CD4-positive, alpha-beta T cell treated with Interleukin-15 for 1 hour (primary cell): ENCODE measurements around the gene FOXP1.

Experiments
- DNase-seq: peaks from one replicate; pipeline ENCODE4 v3.0.0-alpha.2; 2020

The FOXP1 gene

DNA sequence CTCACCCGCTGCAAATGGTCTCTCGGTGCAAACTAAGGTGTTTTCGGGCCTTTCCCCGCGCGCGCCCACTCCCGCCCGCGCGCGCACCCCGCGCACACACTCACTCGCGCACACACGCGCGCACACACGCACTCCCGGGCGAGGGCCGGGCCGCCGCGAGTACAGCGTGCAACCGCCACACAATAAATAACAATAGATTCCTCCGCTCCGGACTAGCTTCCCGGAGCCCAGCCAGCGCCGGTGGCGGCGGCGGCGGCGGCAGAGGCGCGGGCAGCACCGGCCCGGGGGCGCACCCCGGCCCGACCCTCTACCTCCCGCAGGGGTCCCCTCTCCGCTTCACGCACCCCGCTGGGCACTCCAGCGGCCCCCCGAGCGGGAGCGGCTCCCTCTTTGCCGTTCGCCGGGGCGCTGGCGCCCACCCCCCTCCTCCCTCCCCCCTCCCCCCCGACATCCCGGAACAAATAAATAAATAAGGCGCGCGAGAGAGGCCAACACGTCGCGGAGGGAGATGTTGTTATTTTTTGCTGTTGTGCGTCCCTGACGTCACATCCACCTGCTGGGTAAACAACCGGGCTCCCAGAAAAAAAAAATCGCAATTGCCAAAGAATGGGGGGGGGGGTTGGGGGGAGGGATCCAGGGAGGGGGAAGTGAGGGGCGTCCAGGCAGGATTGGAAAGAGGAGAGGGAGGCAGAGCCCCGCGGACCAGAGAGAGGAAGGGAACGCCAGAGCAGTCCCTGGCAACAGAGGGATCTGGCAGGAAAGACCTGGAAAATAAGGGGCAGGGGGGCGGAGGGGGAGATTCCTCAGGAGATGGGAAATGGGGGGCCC is at the start of gene FOXP1:
FOXP1 (minus strand) TSS at position 163 of the 828 bp plus-strand sequence. CDS start 385,347 bp downstream, outside the sequence.
- peak; percentile 82 for DNase-seq

DNA sequence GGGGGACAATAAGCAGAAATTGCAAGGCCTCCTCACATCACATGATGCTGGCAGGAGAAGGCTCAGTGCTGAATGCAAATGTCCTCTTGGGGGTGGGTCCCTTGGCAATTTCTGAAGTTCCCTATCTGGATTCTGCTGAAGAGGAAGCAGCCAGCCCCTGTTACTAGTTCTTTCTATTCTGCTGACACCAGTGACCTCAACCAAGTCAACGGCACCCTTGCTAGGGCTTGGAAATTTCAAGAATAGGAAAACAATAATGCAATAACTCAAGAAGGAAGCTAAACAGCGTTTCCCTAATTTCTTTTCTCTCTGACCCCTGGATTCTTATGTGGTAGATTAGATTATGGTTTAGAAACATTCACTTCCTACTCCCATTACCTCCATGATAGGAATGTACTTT is 46.2 kb upstream of the FOXP1 start:
- DNase-seq: peak; percentile 53

DNA sequence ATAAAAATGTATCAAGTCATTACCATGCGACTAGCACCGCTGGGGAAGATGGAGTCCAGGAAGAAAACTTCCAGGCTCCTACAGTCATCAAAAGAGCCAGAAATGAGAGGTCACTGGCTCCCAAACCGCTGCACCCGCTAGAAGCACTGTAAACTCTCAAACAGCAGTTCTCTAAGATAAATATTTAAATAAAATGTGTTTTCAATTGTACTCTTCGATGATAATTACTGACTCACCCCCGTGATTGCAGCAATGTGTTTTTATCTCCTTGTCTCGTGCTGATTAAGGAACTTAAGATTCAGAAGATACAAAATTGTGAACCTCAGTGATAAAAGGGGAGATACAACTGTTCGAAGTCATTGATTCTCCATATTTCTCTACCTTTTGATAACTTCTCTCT is 45.8 kb upstream of the FOXP1 start:
- no peak for DNase-seq

DNA sequence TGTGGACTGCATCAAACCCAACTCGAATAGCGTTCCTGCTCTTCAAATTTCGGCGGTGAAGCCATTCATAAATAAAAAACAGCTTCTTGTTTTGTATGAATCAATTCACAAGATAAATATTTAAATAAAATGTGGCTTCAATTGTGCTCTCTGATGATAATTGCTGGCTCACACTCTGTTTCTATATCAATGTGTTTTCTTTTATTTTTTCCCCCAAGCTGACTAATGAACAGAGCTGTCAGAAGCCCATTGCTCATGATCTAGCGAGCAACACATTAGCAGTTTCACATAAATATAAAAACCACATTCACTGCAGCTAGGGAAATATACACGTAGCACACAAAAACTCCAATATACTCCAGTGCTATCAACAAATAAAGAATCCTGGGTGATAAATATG is 45.0 kb upstream of the FOXP1 start:
- DNase-seq: no peak

DNA sequence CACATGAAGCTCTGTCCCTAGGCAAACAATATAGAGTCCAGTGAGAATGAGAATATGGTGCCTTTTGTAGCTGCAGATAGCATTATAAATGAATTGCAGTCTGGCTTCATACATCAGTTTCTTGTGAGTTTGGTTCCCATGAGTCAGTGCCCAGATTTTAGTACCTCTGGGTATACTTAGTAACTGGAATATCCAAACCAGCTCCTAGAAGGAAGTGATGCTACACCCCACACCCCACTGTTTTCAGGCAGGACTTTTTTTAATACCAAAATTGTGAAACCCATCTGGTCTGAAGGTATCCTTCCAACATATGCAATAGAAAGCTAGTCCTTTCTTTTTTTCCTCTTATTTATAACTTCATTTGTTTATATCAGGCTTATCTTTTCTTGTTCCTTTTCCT is 42.1 kb upstream of the FOXP1 start:
- DNase-seq: no peak

DNA sequence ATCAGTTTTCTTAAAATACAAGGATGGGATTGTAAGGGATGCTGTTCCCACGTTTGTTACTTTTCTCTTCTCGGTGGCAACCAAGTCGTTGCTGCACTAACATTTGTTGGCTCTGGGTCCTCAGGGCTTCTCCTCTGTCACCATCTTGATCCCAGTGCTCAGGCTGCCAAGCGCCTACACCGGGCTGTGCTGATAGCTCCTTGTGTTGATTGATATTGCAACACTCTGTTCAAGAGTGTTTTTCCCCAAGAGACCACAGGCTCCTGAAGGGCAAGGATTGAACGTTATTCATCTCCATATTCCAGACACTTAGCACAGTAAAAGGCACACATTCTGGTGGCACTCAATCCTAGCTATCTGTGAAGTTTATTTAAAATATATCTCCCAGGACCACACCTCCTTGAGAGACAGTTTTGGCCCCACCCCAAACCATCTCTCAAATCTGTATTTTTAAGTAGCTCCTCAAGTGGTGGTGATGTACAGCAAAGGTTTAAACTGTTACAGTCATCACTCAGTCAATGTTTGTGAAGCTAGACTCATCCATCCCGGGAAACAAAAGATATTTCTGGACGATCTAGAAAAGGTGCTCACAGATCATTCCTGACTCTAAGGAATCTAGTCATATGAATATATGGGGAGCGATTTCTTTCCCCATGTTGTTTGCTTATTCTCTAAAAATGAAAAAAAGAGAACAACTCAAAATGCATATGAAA is 38.5 kb upstream of the FOXP1 start:
- DNase-seq: no peak

DNA sequence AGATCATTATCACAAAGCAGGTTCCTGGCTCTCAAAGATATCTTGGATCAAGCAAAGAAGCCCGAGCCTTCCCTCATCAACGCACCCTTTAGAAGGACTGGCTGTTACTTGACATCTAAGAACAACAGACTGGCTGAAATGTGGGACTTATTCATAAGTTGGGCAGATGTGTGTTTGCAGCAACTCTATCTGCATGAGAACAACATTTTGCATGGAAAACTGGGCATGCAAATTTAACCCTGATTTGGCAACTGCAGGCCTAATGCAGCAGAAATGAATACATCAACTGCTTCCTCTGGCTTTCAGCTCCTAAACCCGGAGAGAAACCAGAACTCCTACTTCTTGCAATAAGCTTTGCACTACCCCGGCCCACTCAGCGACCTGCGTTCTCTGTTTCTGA is 35.0 kb upstream of the FOXP1 start:
- no peak for DNase-seq

DNA sequence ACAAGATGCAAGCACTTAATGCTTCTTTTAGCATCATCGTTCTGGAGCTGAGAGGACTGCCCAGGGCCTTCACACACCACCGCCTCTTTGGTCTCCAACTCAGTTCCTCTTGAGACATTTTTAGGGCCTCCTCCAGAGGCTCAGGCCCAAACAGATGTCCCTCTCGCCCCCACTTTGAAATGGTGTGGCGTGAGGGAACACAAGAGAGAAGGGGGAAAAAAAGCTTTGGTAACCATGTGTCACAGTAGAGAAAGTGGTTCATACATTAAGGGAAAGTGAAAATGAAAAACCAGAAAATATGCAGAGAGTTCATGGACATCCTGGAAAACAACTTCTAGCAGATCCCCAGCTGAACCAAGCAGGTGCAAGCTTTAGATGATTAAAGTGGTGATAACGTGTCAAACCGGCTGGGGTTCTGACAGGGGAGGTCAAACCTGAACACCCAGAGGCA is 33.1 kb upstream of the FOXP1 start:
- DNase-seq: no peak

DNA sequence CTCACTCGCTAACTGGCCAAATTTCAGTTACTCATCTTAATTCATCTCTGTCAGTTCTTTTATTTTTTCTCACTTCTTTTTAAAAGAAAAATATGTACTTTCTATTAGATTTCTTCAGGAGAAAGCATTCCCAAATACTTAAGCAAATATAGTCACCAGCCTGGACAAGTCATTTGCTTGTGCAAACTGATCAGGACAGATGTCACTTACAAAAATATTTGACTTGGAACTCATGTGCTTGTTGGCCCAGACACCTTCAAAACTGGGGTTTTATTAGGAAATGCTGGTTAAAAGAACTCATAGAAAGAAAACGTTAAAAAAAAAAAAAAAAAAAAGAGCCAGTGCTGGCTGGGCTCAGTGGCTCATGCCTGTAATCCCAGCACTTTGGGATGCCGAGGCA is 31.3 kb upstream of the FOXP1 start:
- no peak for DNase-seq

DNA sequence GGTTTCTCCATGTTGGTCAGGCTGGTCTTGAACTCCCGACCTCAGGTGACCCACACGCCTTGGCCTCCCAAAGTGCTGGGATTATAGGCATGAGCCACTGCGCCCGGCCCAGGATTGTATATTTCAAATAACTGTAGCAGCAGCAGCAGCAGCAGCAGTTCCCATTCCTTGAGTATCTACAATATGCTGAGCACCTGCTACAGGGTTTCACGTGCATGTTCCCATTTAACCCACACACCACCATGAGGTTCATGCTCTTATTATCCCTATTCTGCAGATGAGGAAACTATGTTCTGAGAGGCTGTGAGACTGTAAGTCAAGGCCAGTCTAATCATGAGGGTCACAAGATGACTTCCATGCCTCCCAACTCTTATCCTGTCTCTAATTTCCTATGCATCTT is 30.9 kb upstream of the FOXP1 start:
- DNase-seq: no peak

DNA sequence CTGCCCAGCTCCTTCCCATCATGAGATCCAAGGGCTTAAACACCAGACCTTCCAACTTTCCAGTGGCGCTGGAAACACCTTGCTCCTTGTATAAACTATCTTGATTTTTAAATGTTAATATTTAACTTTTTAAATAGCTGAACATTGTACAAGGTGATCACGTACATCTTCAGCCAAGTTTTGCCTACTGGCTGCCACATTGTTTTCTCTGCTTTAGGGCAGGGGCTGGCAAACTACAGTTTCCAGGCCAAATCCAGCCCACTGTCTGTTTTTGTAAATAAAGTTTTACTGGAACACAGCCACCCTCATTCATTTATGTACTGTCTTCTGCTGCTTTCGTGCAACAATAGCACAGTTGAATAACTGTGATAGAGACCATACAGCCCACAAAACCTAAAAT is 27.6 kb upstream of the FOXP1 start:
- no peak for DNase-seq

DNA sequence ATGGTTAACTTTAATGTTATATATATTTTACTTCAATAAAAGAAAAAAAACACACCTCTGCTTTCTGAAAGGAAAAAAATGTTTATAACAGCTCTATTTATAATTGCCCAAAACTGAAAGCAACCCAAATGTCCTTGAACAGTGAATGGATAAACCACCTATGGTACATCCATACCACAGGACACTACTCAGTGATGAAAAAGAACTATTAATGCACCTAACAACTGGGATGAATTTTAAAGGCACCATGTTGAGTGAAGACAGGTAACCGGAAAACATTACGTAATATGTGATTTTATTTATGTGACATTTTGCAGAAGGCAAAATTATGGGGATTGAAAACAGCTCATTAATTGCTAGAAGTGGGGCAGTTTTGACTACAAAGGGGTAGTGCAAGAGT is 23.8 kb upstream of the FOXP1 start:
- no peak for DNase-seq

DNA sequence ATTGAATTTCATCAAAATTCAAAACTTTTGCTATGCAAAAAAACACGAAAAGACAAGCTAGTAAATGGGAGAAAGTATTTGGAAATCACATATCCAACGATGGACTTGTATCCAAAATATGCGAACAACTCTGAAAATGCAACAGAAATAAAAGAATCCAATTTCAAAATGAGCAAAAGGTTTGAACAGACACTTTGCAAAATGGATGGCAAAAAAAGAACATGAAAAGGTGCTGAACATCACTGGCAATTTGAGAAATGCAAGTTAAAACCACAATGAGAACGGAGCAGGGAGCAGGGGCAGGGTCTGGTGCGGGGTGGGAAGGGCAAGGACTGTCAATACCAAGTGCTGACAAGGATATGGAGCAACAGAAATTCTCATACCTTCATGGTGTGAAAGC is 23.1 kb upstream of the FOXP1 start:
- DNase-seq: no peak

DNA sequence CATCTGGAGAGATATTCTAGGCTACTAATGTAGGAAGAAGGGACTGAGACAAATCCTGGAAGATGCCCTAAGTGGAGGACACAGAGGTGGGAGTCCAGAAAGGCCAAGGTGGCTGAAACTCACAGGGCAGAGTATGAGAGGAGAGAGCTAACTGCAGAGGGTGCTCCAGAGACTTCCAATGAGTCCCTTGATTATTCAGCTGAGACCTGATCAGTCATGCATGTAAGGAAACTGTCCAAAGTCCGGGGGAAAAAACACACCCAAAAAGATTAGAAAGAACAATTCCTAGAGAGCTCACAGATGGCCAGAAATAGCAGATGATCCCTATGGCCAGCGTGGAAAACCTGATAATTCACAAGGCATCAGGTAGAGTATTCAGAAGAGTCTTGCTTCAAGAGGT is 18.7 kb upstream of the FOXP1 start:
- DNase-seq: no peak

DNA sequence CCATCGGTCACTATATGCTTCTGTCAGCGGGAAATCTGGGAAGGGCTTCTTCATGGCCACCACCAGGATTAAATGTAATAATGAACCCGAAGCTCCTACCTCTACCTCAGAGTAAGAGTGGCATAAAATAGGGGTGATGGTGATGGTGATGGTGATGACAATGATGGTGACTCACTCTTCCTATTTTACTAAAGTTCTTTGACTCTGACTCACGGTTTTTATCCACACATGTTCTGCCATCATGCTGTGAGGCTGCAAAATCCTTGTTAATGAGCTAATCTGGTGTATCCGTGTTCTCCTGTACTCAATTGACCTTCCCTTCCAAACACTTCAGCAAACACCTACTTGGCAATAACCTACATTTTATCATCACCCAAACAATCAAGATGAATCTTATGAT is 18.3 kb upstream of the FOXP1 start:
- no peak for DNase-seq

DNA sequence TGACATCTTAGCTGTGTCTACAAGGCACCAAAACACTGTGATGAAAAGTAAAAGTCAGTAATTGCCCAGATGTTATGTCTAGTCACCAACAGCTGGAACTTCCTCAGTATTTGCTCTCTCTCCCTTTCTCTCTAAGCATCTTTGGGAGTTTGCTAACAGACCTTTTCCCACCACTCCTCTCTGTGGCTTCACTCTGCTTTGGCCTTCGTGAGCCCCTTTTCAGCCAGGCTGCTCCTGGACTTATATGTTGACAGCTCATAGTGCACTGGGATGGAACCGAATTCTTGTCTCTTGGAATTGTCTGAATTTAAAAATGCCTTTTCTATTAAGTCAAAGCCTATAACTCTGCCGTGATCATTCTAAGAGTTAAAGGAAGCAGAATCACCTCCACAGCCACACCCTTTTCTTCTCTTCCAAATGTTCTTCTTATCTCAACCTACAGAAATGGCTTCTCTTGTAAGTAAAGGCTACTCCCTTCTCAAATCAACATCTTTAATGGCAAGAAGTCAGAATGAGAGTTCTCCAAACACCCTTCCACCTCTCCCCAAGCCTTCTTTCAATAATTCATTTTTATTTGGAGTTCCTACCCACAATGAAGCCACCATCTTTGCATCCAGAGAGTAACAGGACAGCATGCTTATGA is 17.2 kb upstream of the FOXP1 start:
- no peak for DNase-seq

DNA sequence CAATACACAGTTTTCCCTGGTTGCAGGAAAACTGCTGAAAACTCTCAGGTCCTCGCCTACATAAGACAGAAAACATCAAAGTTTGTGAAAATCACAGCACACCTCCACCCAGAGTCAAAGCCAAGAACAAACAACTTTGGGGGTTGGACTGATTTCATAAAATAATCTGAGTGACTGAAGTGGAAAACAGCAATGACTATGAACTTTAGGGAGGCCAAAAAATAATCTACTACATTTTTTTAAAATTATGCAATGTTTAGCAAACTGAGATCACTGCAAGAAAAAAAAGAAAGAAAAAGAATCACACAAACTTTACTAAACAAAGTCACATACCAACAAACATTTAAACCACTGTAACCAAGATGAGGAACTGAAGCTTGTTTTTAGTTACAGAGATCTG is 15.9 kb upstream of the FOXP1 start:
- DNase-seq: no peak

DNA sequence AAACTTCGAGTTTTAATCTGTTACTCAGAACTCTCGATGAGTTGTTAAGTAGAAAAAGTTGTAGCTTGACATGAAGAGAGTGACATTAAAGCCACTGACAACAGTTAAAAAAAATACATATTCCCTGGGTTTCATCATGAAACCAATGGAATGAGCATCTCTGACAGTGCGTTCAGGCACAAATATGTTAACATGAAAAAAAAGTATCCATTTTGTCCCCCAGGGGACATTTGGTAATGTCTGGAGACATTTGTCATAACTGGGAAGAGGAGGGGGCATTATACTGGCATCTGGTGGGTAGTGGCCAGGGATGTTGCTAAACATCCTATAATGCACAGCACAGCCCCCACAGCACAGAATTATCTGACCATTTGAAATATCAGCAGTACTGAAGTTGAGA is 14.8 kb upstream of the FOXP1 start:
- no peak for DNase-seq

DNA sequence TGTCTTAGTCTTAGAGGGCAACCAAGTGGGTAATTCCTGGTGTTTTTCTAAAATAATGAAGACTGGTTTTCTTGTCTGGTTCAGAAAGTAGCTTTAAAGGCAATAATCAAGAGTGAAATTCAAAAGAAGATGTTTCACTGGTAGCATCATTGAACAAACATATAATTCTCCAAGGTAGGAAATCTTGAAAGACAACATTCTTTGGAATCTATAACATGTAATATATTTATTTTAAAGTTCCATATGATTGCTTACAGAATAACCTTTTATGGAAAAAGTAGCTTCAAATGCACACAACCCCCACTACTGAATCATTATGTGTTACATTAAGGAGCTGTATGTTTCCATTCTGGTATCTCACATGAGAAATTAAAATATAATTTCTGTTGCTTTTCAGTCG is 13.8 kb upstream of the FOXP1 start:
- DNase-seq: no peak

DNA sequence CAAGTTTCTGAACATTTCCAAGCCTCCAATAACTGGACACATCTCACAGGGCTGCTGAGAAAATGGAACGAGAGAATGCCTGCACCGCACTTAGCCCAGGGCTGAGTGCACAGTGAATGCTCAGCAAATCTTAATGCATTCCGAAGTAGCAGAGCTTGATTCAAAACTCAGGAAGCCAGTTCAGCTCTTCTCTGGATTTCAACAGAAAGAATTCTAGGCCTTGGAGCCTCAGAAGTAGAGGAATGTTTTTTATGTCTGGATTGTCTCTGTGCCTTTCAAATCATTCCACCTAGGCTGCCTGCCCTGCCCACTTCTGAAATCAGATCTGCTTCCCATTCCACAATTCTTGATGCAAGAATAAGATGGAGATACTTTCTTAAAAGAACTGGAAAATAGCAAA is 9.6 kb upstream of the FOXP1 start:
- no peak for DNase-seq

DNA sequence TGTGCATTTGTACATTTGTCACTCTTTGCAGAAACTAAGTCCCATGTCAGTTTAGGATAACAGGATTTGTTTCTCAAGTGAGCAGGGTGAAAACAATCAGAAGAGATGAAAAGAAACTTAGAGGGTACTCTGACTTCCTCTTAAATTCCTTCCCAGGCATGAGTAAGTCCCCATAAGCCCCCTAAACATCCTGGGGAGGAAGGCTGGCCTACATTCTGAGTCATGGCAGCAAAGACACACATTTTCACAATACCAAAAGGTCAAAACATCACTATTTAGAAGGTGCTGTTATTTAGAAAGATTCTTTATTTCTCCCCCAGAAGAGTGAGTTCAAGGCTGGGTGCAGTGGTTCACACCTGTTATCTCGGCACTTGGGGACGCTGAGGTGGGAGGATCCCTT is 7.6 kb upstream of the FOXP1 start:
- no peak for DNase-seq

DNA sequence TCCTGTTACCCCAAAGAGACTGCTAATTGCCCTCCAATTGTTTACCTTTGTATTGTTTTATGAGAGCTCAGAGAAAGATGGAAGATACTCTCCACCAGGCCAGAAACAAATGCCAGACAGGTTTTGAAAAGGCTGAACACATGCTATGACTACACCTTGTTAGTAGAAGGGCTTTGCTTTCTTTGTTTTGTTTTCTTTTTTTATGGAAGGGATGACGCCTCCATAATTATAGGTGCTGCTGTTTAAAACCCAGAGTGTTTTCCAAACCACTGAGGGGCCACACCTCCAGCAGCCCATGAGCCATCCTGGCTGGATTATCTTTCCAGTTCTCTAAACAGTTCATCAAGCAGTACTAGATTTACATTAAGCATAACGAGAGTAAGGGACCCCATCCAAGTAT is 5.6 kb upstream of the FOXP1 start:
- no peak for DNase-seq

DNA sequence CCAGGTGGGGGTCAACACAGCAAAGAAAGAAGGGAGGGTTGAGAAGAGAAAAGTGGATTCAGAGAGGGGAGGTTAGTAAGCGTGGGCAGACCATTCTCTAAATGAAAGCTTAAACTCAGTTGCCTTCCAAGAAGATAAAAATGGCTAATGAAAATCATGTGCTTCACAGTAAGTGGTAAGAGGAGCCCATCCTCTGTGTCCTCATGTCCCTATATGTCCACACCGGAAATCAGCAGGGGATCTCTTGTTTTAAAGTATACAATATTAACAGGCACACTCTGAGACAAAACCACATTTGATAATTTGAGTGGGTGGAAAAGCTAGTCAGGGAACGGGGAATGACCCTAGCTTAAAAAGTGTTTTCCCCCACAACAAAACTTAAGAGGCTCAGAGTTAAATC is 4.4 kb upstream of the FOXP1 start:
- no peak for DNase-seq

DNA sequence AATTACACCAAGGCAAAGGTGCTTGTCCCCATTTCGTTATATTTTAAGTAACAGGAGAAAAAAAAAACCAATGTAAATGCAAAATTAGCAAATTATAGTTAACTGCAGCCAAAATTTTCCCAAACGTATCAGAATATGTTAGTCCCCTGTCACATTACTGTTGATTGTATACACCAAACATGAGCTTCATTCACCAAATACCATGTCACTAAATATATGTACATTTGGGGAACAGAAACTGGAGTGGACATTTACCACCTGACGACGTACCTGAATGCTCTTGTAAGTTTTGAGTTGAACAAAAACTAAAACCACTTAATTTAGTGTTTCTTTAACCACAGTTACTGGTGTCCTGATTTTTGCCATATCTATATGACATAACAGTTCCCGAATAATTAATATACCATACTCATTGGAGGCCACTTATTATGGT is 3.3 kb upstream of the FOXP1 start:
- DNase-seq: no peak
